HG03095 (cell line): Measurements from ENCODE around the gene GJC1.

Experiments used
- ATAC-seq: cut with Tn5 transposase; IDR thresholded peaks from one replicate; pipeline ENCODE4 v1.9.1; 2021; ENCODE audit warnings: moderate library complexity; ENCODE audit not compliant: unreplicated experiment

GJC1 gene

GRCh38 chr17:44829523-44830358, at the start of gene GJC1:
GJC1 (minus strand) TSS chr17:44830287; CDS start chr17:44805817, 24,470 bp downstream.
- ATAC-seq = no peak

- ATAC-seq = no peak
Observed at GRCh38 chr17:44879376-44879775, 49.3 kb upstream of the GJC1 start.

DNA sequence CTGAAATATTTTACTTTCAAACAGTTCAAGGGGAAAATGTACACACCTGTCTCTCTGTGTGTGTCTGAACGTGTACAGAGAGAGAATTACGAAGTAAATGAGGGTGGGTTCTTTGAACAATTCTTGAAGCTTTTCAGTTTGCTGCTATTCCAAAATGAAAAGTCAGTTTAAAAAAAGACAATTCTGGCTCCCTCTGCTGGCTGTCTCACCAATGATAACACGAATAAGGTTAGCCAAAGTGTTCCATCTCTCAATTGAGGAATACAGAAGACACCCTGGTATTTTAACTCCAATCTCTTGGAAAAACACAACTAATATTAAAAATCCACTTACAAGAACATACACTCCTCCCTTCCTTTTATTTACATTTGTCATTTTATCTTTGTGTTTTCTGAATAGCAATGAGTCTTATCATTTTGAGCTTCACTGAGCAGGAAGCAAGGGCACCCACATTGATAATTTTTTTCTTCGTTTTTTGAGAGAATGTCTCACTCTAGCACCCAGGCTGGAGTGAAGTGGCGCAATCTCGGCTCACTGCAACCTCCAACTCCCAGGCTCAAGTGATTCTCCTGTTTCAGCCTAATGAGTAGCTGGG, 48.6 kb upstream of the GJC1 start:
- ATAC-seq = no peak

- ATAC-seq = no peak
Observed at GRCh38 chr17:44877121-44877520, 47.0 kb upstream of the GJC1 start.

DNA sequence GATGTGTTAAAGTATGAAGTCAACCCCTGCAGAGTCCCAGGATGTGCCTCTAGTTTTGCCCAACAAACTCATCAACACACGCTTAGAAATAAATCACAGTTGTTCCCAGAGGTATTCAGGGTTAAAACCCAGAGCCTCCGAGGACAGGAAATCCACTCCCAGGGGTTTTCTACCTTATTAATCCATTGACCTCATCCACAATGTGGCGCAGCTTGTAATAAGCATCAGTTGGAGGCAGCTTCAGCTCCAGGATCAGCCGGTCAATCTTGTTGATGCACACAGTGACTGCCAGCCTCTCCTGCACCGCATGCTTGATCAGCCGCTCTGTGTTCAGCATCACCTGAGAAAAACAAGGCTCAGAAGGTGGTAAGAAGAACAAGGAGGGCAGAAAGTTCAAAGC, 45.7 kb upstream of the GJC1 start:
- no peak for ATAC-seq

DNA sequence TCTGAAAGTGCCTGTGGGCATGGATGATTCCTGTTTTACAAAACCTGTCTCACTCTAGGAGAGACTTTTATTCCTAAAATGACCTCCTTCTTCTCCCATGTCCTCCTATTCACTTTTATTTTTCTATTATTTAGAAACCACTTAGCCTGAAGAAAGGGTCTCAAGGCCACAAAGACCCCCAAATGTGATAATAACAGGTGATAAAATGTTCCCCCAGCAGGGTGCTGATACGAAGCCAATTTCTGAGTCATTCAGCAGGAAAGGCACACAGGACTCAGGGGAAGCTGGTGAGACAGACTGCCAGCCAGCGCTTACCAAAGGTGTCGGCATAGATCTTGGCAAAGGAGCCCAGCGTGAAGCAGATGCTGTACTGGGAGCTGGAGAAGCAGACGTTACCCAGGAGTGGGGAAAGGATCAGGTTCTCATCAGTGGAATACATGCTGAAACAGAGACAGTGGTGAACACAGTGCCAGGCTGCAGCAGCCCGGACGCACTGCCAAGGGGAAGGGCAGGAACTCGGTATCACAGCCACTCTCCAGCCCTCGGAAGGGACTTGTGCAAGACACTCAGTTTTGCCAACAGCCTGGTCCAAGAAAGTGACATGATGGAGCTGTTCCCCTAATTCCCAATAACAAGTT, 42.2 kb upstream of the GJC1 start:
- no peak for ATAC-seq

DNA sequence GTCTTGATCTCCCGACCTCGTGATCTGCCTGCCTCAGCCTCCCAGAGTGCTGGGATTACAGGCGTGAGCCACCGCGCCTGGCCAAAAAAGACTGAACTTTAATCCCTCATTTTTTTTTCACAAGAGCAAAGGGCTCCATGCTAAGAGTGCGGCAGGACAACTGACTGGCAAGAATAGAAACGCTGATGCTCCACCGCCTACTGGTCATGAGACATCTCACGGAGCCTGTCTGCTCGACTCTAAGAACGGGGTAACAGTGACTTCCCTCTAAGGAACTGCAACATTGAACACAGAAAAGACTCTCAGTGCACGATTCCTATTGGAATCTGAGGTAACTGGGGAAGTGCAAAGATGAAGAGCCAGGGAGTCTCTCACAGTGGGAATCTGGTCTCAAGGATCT, 41.5 kb upstream of the GJC1 start:
- ATAC-seq = no peak

DNA sequence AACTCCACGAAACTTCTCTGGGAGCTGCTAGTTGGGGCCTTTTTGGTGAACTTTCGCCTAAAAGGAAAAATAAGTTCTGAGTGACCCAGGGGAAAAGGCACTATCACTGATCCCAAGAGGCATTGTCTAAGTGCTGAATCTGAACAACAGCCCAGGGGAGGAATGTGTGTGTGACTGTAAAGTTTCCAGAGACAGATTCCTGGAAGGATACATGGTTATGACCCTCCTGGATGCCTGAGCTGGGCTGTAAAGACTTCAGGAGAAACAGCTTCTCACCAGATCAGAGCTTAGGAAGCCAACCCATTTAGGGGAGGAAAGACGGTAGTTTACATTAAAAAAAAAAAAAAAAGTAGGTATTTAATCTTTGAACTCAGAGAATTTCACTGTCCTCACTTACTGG, 37.8 kb upstream of the GJC1 start:
- ATAC-seq = no peak

- ATAC-seq = no peak
Observed at GRCh38 chr17:44865931-44866330, 35.8 kb upstream of the GJC1 start.

GRCh38 chr17:44865231-44865660, 35.2 kb upstream of the GJC1 start:
- no peak for ATAC-seq

GRCh38 chr17:44864831-44865230, 34.7 kb upstream of the GJC1 start:
- no peak for ATAC-seq

DNA sequence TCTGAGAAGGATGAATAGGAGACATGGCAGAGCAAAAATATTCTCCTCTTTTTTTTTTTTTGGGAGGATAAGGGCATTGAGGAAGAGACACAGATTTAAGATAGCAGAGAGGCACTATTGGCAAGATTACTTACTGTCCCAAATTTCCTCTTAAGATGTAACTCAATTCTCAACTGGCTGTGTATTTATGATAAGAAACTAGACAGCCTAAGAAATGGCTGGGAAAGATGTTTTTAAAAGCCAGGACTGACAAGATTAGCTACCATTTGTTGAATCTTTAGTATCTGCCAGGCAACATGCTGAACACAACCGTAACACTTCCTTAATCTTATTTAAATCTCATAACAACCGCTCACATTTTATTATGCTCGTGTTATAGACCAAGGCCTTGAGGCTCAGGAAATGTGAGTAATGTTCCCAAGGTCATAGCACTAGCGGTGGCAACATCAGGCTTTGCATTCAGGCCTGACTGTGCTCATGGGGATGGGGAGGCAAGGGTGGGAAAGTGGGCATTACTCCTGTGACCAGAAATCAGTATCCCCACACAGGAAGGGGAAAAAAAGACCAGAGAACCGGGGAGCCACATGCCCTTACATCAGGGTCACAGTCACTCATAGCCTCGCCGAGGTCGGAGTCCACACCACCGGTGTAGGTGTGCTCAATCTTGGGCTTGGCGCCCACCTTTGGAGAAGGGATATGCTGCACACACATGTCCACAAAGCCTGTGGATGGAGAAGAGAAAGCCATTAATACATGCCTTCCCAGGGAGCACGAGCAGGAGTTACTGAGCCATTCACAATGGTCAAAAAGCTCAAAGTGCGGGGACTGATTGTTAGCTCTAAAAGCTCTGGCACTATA, 33.2 kb upstream of the GJC1 start:
- ATAC-seq = no peak

GRCh38 chr17:44862278-44862914, 32.3 kb upstream of the GJC1 start:
- ATAC-seq = no peak

DNA sequence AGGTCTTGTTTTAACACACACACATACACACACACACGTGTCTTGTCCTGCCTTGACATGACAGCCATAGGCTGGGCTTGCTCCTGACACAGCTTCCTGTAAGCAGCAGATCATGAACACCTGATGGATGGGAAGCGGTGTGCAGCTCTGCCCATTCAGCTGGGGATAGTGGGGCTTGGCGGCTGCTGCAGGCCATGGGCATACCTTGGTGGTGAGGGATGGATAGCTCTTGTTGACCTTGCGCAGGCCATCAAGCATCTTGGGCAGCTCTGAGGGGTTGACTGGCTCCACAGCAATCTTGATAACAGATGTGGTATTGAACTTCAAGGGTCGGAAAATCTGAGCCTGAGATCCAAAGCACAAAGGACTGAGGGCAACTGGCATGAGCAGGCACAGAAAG, 29.6 kb upstream of the GJC1 start:
- no peak for ATAC-seq

GRCh38 chr17:44854192-44854591, 24.1 kb upstream of the GJC1 start:
- ATAC-seq = no peak

- ATAC-seq = no peak
Observed at GRCh38 chr17:44850612-44851011, 20.5 kb upstream of the GJC1 start.

DNA sequence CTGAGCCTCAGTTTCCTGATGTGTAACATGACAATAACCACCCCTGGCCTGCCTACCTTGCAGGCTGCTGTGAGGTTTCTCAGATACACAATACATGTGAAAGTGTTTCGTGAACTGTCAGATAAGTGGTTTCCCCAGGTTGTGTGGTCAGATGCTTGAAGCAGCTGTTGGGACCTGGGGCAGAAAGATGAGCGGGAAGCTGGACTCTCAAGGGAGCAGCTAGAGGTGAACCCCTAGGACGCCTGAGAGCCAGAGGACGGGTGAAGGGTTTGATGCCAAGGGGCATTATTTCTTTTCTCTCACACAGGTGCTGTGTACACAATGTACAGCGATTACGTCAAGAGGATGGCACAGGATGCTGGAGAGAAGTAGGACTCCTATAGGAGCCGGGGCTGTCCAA, 19.9 kb upstream of the GJC1 start:
- ATAC-seq = no peak

GRCh38 chr17:44848961-44849489, 18.9 kb upstream of the GJC1 start:
- no peak for ATAC-seq

- no peak for ATAC-seq
Observed at GRCh38 chr17:44848257-44848795, 18.2 kb upstream of the GJC1 start.

- ATAC-seq = no peak
Observed at GRCh38 chr17:44847586-44847985, 17.5 kb upstream of the GJC1 start, which contains the start of gene HIGD1B. HIGD1B (plus strand) TSS chr17:44847883; CDS start chr17:44848153, 270 bp downstream.
